Upper lobe of right lung (tissue), 1 donor: ENCODE results near the gene TGM2. TPM values are rescaled to one million over a fixed set of nuclear protein-coding genes. Genes with fewer than 3 reads are reported as not detected.

Source experiments
- ATAC-seq: fragments of 200-7000 bp; cut with Tn5 transposase; one replicate; pipeline ENCODE4 v1.9.1; 2020; ENCODE audit warnings: mild to moderate bottlenecking, moderate library complexity
- DNase-seq: peaks from one replicate; pipeline ENCODE4 v3.0.0-alpha.2; 2020
- H3K27ac ChIP-seq: fragments of 200-600 bp; one replicate; pipeline ENCODE4 v1.8.0; 2022
- H3K27me3 ChIP-seq: fragments of 200-600 bp; one replicate; pipeline ENCODE4 v1.8.0; 2022; ENCODE audit warnings: mild to moderate bottlenecking
- H3K36me3 ChIP-seq: fragments of 200-600 bp; one replicate; pipeline ENCODE4 v1.8.0; 2022
- H3K4me1 ChIP-seq: fragments of 200-600 bp; one replicate; pipeline ENCODE4 v1.8.0; 2022
- H3K4me3 ChIP-seq: fragments of 200-600 bp; one replicate; pipeline ENCODE4 v1.8.0; 2022; ENCODE audit warnings: mild to moderate bottlenecking
- H3K9me3 ChIP-seq: fragments of 200-600 bp; one replicate; pipeline ENCODE4 v1.8.0; 2022
- CTCF ChIP-seq: fragments of 200-600 bp; IDR thresholded peaks from one replicate; pipeline ENCODE4 v1.8.0; 2022; ENCODE audit warnings: antibody characterized with exemption
- intact Hi-C: fragments of 100-400 bp; cut with DNase I; formaldehyde crosslinking; loops from one replicate; pipeline ENCODE4 v1.11.0; 2022
- total RNA-seq: library from RNA; stranded (reverse); fragmentation: NEBNext Ultra II Directional; extraction: Animal tissue kit (Norgen Biotek cat#: 25700); gene quantifications from one replicate; pipeline ENCODE4 v1.2.1, GENCODE V29; 2021
- donor health status: DM: no; HTN: yes; CAD: no; lungs with severe emphysema.

TGM2 gene
- total RNA-seq, 1 donor from 2014 or later, result 562 TPM

DNA sequence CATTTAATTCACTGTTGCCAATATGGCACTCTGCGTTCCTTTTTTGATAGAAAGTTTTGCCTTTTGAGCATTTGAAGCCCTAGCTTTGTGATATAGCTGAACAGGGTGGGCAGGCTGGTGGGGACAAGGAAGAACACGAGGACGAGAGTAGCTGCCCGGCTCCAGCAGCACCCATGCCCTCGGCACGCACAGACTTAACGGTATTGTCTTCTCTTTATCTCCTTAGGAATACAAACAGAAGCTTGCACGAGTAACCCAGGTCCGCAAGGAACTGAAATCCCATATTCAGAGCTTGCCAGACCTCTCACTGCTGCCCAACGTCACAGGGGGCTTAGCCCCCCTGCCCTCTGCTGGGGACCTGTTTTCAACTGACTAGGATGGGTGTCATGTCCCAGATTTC lies 75.6 kb downstream of the TGM2 start:
- H3K27ac ChIP-seq, result no peak overlapping the region
- DNase-seq (no peak), ATAC-seq (no peak)
- TF ChIP-seq CTCF, result no peak
- intact Hi-C loops, result no loop called here
- H3K36me3 ChIP-seq, result peaks cover 52% of the 10 kb centered on the region
- peaks cover 37% of the 10 kb centered on the region for H3K4me1 ChIP-seq
- H3K4me3 ChIP-seq, result no peak overlapping the region
- no peaks in the 10 kb centered on the region for H3K27me3 ChIP-seq
- H3K9me3 ChIP-seq, result no peaks in the 10 kb centered on the region

DNA sequence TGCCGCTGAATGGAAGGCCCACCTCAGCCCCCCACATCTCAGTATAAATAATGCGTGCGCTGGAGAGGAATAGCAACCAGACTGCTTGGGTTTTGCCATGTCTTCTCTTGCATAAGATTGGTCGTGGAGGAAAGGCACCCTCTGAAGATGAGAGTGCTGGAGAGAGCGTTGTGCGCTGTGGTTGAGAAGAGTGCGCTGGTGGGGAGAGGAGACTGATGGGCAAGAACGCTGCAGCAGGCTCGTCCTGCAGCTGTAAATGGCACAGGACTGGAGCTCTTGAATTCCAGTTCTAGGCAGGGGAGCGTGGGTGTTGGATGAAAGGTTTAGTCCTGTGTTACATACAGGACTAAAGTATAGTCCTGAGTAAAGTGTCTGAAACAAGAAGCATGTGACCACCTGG lies 80.0 kb downstream of the TGM2 start:
- H3K4me3 ChIP-seq, result no peak overlapping the region
- H3K9me3 ChIP-seq, result no peaks in the 10 kb centered on the region
- peak; percentile 36 for ATAC-seq
- H3K27me3 ChIP-seq, result no peaks in the 10 kb centered on the region
- no peak for DNase-seq
- no peak for TF ChIP-seq CTCF
- intact Hi-C loops, result no loop called here
- peaks cover 20% of the 10 kb centered on the region for H3K4me1 ChIP-seq
- peak overlapping the region; percentile 67 for H3K27ac ChIP-seq
- H3K36me3 ChIP-seq, result peaks cover 60% of the 10 kb centered on the region

DNA sequence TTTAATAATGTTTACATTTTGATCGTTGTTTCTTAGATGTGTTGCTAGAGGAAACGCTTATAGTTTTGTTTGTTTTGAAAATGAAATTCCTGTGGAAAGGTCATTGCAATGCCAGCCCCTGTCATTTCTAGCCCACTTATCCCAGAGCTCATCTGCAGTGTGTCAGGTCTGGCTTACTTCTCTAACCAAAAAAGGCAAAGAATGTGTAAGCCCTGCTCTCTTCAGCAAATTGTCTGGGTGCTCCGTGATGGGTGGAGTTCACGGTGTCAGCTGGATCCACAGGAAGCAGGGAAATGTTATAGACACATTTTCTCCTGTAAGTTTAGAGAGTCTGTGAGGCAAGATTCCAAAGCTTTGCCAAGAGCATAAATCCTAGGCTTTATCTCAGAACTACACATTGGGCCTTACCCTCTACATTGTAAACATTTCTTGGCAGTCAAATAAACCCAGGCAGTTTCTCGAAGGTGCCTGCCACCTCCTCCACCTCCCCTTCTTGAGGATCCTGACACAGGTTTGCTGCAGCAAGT lies 80.6 kb downstream of the TGM2 start:
- no peaks in the 10 kb centered on the region for H3K9me3 ChIP-seq
- no peaks in the 10 kb centered on the region for H3K27me3 ChIP-seq
- peak; percentile 59 for ATAC-seq
- intact Hi-C loops, result no loop called here
- peaks cover 59% of the 10 kb centered on the region for H3K36me3 ChIP-seq
- H3K4me1 ChIP-seq, result peaks cover 20% of the 10 kb centered on the region
- no peak for DNase-seq
- H3K27ac ChIP-seq, result peak overlapping the region; percentile 67
- no peak for TF ChIP-seq CTCF
- no peak overlapping the region for H3K4me3 ChIP-seq

- Histone ChIP-seq H3K9me3 (no peaks in the 10 kb centered on the region), H3K4me1 (peaks cover 20% of the 10 kb centered on the region), H3K27me3 (no peaks in the 10 kb centered on the region), H3K4me3 (no peak overlapping the region), H3K36me3 (peaks cover 52% of the 10 kb centered on the region), H3K27ac (peak overlapping the region; percentile 67)
- ATAC-seq, result peak; percentile 50
- no peak for DNase-seq
- intact Hi-C loops, result no loop called here
- TF ChIP-seq CTCF, result no peak
Observed at GRCh38 chr20:38083338-38084048, 81.6 kb downstream of the TGM2 start.

DNA sequence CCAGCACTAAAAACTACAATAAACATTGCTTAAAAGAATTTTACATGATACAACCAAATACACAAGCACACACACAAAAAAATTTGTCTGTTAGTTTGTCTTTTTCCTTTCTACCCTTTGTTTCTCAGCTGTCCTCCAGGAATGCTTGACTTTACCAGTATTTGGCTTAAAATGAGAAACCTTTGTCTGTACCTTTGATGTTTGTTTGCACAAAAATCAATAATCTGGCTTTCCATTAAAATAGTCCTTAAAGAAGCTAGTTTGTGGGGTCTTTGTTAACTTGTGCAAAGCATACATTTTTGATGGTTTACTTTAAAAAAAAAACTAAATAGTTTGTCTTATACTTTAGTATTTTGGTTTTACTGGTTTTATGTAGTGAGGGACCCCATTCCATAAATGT lies 82.2 kb downstream of the TGM2 start:
- H3K4me1 ChIP-seq, result peaks cover 20% of the 10 kb centered on the region
- ATAC-seq (no peak), DNase-seq (no peak)
- H3K36me3 ChIP-seq, result peaks cover 46% of the 10 kb centered on the region
- H3K27me3 ChIP-seq, result no peaks in the 10 kb centered on the region
- no peak overlapping the region for H3K4me3 ChIP-seq
- no peak for TF ChIP-seq CTCF
- H3K27ac ChIP-seq, result no peak overlapping the region
- H3K9me3 ChIP-seq, result no peaks in the 10 kb centered on the region
- intact Hi-C loops, result no loop called here
